Measurements from ENCODE around the gene BMAL2. TPM values are rescaled to one million over a fixed set of nuclear protein-coding genes. Genes with fewer than 3 reads are reported as not detected.

BMAL2 gene
- total and polyA plus RNA-seq, 5 donors: 0.36 to 2.9 (median 1.9) TPM

DNA sequence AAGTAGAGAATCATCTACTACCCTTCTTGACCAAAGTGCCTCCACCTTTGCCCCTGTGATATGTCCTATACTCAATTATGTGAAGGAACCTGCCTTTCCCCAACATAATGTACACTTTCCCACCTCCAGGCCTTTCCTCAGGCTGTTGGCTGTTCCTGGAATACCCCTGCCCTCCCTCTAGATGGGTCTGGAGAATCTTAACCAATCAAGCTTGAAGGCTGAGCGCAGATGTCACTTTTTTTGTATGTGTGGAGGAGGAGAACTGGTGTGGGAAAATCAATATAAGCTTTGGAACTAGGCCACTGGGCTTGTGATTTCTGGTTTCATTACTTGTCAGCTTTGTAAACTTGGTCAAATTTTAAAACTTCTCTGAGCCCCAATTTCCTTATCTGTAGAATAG lies 4.7 kb downstream of the BMAL2 start:
- Histone ChIP-seq H3K4me1 (ENCODE audit: control insufficient read depth, insufficient read depth, low read length) (no peaks in the 10 kb centered on the region), H3K4me3 (ENCODE audit: low read length) (no peak overlapping the region), H3K27me3 (ENCODE audit: control insufficient read depth, insufficient read depth) (no peaks in the 10 kb centered on the region), H3K27ac (ENCODE audit: low read length) (no peak overlapping the region), H3K9me3 (ENCODE audit: control insufficient read depth, low read length) (no peaks in the 10 kb centered on the region)
- DNase-seq (no peak), ATAC-seq (no peak)
- intact Hi-C loops (cut with DNase I): no loop called here
- WGBS: 97% methylated on average over 1 of the region's 1 CpG

DNA sequence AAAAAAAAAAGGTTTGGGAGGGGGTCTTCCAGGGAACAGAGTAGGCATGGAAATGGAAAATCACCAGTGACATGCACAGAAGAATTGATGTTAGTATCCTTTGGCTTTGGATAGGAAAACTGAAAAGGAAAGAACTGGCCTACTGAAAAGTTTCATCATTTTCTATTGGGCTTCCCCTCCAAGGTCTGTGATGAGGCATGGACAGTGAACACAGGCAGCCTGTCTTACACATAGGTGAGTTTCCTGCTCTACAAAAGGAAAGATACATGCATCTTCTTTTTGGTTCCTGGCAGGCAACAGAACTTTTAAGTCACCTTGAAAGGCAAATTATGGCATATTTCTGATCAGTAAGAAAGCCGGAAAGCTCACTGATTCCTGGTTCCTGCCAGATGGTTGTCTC lies 5.8 kb downstream of the BMAL2 start:
- no peak overlapping the region for H3K27ac ChIP-seq (ENCODE audit: low read length)
- no peak for DNase-seq
- H3K4me3 ChIP-seq (ENCODE audit: low read length): no peak overlapping the region
- no peaks in the 10 kb centered on the region for H3K4me1 ChIP-seq (ENCODE audit: control insufficient read depth, insufficient read depth, low read length)
- H3K9me3 ChIP-seq (ENCODE audit: control insufficient read depth, low read length): no peaks in the 10 kb centered on the region
- intact Hi-C loops (cut with DNase I): no loop called here
- ATAC-seq: no peak
- WGBS: 92% methylated on average over 1 of the region's 1 CpG
- no peaks in the 10 kb centered on the region for H3K27me3 ChIP-seq (ENCODE audit: control insufficient read depth, insufficient read depth)

DNA sequence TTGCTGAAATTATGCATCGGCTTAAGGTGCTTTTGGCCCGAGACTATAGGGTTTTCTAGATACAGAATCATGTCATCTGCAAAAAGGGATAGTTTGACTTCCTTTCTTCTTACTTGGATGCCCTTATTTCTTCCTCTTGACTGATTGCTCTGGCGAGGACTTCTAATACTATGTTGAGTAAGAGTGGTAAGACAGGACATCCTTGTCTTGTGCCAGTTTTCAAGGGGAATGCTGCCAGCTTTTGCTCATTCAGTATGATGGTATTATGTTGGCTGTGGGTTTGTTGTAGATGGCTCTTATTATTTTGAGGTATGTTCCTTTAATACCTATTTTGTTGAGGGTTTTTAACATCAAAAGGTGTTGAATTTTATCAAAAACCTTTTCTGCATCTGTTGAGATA lies 8.3 kb downstream of the BMAL2 start:
- no peak overlapping the region for H3K27ac ChIP-seq (ENCODE audit: low read length)
- no peak overlapping the region for H3K4me3 ChIP-seq (ENCODE audit: low read length)
- WGBS: 91% methylated on average over 3 of the region's 3 CpGs
- no peaks in the 10 kb centered on the region for H3K4me1 ChIP-seq (ENCODE audit: control insufficient read depth, insufficient read depth, low read length)
- DNase-seq: no peak
- H3K27me3 ChIP-seq (ENCODE audit: control insufficient read depth, insufficient read depth): no peaks in the 10 kb centered on the region
- ATAC-seq: no peak
- intact Hi-C loops (cut with DNase I): no loop called here
- H3K9me3 ChIP-seq (ENCODE audit: control insufficient read depth, low read length): no peaks in the 10 kb centered on the region

GRCh38 chr12:27342536-27342935 lies 9.9 kb downstream of the BMAL2 start:
- no peak for ATAC-seq
- Histone ChIP-seq H3K27me3 (ENCODE audit: control insufficient read depth, insufficient read depth) (no peaks in the 10 kb centered on the region), H3K4me1 (ENCODE audit: control insufficient read depth, insufficient read depth, low read length) (no peaks in the 10 kb centered on the region), H3K9me3 (ENCODE audit: control insufficient read depth, low read length) (no peaks in the 10 kb centered on the region), H3K4me3 (ENCODE audit: low read length) (no peak overlapping the region), H3K27ac (ENCODE audit: low read length) (no peak overlapping the region)
- intact Hi-C loops (cut with DNase I): no loop called here
- DNase-seq: no peak
- WGBS: 91% methylated on average over 2 of the region's 2 CpGs

DNA sequence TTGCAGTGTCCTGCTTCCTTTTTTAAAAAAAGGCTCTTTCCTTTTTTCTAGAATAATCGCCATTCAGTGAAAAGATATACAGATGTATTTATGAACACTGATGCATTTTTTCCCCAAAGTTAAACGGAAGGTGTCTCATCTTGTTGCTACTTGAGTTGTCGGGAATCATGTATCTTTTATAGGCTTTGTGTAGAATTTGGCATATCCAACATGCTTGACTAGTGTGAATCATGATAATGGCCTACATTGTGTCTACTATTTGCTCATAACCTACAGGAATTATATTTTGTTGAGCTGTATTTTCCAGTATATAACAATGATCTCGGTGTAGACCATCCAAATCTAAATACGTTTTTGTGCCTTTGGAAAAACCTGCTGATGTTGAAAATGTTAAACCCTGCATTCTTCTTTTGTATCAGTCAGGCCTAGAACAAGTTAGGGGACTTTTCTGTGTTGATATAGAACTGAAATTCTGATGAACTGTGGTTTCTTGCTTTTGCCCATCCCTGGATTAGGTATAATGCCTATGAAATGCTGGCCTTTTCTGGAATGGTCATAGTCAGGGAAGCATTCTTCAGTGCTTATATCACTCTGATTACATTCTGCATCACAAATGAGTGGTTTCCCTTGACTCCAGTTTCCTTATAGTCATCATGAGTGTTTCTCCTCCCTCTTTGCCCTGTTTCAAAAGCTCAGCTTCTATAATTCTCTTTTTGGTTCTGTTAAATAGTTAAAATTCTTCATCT lies 10.8 kb downstream of the BMAL2 start:
- DNase-seq (no peak), ATAC-seq (no peak)
- Histone ChIP-seq H3K9me3 (ENCODE audit: control insufficient read depth, low read length) (no peaks in the 10 kb centered on the region), H3K27me3 (ENCODE audit: control insufficient read depth, insufficient read depth) (no peaks in the 10 kb centered on the region), H3K4me3 (ENCODE audit: low read length) (no peak overlapping the region), H3K4me1 (ENCODE audit: control insufficient read depth, insufficient read depth, low read length) (no peaks in the 10 kb centered on the region), H3K27ac (ENCODE audit: low read length) (no peak overlapping the region)
- 90% methylated on average over 5 of the region's 5 CpGs for WGBS
- intact Hi-C loops (cut with DNase I): no loop called here

- intact Hi-C loops (cut with DNase I): no loop called here
Observed at GRCh38 chr12:27344246-27344645, 11.6 kb downstream of the BMAL2 start.

DNA sequence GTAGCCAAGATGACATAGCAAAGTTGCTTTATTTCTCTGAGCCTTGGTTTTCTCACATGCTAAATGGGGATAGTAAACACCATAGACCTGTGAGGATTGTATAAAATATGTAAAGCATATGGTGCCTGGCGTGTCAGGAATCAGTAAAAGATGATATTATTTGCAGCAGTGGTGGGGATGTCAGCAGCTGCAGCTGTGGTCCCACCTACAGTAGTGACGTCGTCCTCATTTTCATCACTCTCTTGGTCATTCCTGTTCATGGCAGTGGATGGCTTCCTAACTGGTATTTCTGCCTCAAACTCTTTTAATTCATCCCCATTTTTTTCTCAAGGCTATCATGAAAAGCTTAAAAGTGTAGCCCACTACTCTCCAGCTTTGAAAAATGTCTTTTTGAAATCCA lies 12.1 kb downstream of the BMAL2 start:
- no peaks in the 10 kb centered on the region for H3K27me3 ChIP-seq (ENCODE audit: control insufficient read depth, insufficient read depth)
- H3K9me3 ChIP-seq (ENCODE audit: control insufficient read depth, low read length): no peaks in the 10 kb centered on the region
- intact Hi-C loops (cut with DNase I): no loop called here
- no peak overlapping the region for H3K27ac ChIP-seq (ENCODE audit: low read length)
- ATAC-seq (no peak), DNase-seq (no peak)
- H3K4me3 ChIP-seq (ENCODE audit: low read length): no peak overlapping the region
- WGBS: 66% methylated on average over 3 of the region's 3 CpGs
- H3K4me1 ChIP-seq (ENCODE audit: control insufficient read depth, insufficient read depth, low read length): no peaks in the 10 kb centered on the region

More at GRCh38 chr12:27344246-27344645, 11.6 kb downstream of the BMAL2 start:
- no peak for ATAC-seq
- H3K4me1 ChIP-seq (ENCODE audit: control insufficient read depth, insufficient read depth, low read length): no peaks in the 10 kb centered on the region
- H3K9me3 ChIP-seq (ENCODE audit: control insufficient read depth, low read length): no peaks in the 10 kb centered on the region
- no peak overlapping the region for H3K27ac ChIP-seq (ENCODE audit: low read length)
- WGBS: 78% methylated on average over 2 of the region's 2 CpGs
- H3K4me3 ChIP-seq (ENCODE audit: low read length): no peak overlapping the region
- no peaks in the 10 kb centered on the region for H3K27me3 ChIP-seq (ENCODE audit: control insufficient read depth, insufficient read depth)
- no peak for DNase-seq

- Histone ChIP-seq H3K9me3 (ENCODE audit: control insufficient read depth, low read length) (no peaks in the 10 kb centered on the region), H3K27ac (ENCODE audit: low read length) (no peak overlapping the region), H3K27me3 (ENCODE audit: control insufficient read depth, insufficient read depth) (no peaks in the 10 kb centered on the region), H3K4me1 (ENCODE audit: control insufficient read depth, insufficient read depth, low read length) (no peaks in the 10 kb centered on the region), H3K4me3 (ENCODE audit: low read length) (no peak overlapping the region)
- DNase-seq (no peak), ATAC-seq (no peak)
- intact Hi-C loops (cut with DNase I): no loop called here
- WGBS: 89% methylated on average over 4 of the region's 4 CpGs
Observed at GRCh38 chr12:27345376-27345775, 12.7 kb downstream of the BMAL2 start.

DNA sequence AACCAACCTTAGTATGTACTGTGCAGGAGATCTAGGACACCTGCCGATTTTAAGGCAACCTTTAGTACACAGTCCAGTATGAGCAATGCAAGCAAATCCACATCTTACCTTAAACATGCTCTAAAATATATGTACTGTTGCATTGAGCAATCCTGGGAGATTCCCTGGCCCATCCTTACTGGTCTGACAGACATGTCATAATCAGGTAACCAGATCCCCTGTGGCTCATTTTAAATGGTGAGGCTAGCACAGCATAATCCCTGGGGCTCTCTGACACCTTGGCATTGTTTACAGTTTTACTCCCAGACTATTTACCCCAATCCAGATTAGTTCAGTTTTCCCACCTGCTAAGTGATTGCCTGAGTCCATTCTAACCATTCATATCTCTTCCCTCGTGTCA lies 15.1 kb downstream of the BMAL2 start:
- H3K4me3 ChIP-seq (ENCODE audit: low read length): no peak overlapping the region
- intact Hi-C loops (cut with DNase I): no loop called here
- ATAC-seq (no peak), DNase-seq (no peak)
- H3K27ac ChIP-seq (ENCODE audit: low read length): no peak overlapping the region
- H3K4me1 ChIP-seq (ENCODE audit: control insufficient read depth, insufficient read depth, low read length): no peaks in the 10 kb centered on the region
- WGBS: 62% methylated on average over 2 of the region's 2 CpGs
- no peaks in the 10 kb centered on the region for H3K9me3 ChIP-seq (ENCODE audit: control insufficient read depth, low read length)
- H3K27me3 ChIP-seq (ENCODE audit: control insufficient read depth, insufficient read depth): no peaks in the 10 kb centered on the region

GRCh38 chr12:27351476-27351875 lies 18.8 kb downstream of the BMAL2 start:
- no peak for ATAC-seq
- no peaks in the 10 kb centered on the region for H3K27me3 ChIP-seq (ENCODE audit: control insufficient read depth, insufficient read depth)
- H3K4me3 ChIP-seq (ENCODE audit: low read length): no peak overlapping the region
- no peaks in the 10 kb centered on the region for H3K4me1 ChIP-seq (ENCODE audit: control insufficient read depth, insufficient read depth, low read length)
- DNase-seq: no peak
- intact Hi-C loops (cut with DNase I): no loop called here
- WGBS: over 99% methylated on average over 7 of the region's 7 CpGs
- H3K27ac ChIP-seq (ENCODE audit: low read length): no peak overlapping the region
- no peaks in the 10 kb centered on the region for H3K9me3 ChIP-seq (ENCODE audit: control insufficient read depth, low read length)

- Histone ChIP-seq H3K4me3 (ENCODE audit: low read length) (no peak overlapping the region), H3K4me1 (ENCODE audit: control insufficient read depth, insufficient read depth, low read length) (no peaks in the 10 kb centered on the region), H3K27ac (ENCODE audit: low read length) (no peak overlapping the region), H3K9me3 (ENCODE audit: control insufficient read depth, low read length) (no peaks in the 10 kb centered on the region), H3K27me3 (ENCODE audit: control insufficient read depth, insufficient read depth) (no peaks in the 10 kb centered on the region)
- no peak for ATAC-seq
- 90% methylated on average over 2 of the region's 2 CpGs for WGBS
- no peak for DNase-seq
- intact Hi-C loops (cut with DNase I): no loop called here
Observed at GRCh38 chr12:27355486-27355885, 22.9 kb downstream of the BMAL2 start.

GRCh38 chr12:27355979-27356378 lies 23.3 kb downstream of the BMAL2 start:
- intact Hi-C loops (cut with DNase I): no loop called here
- Histone ChIP-seq H3K4me3 (ENCODE audit: low read length) (no peak overlapping the region), H3K27ac (ENCODE audit: low read length) (no peak overlapping the region), H3K27me3 (ENCODE audit: control insufficient read depth, insufficient read depth) (no peaks in the 10 kb centered on the region), H3K9me3 (ENCODE audit: control insufficient read depth, low read length) (no peaks in the 10 kb centered on the region), H3K4me1 (ENCODE audit: control insufficient read depth, insufficient read depth, low read length) (no peaks in the 10 kb centered on the region)
- ATAC-seq (no peak), DNase-seq (no peak)
- 92% methylated on average over 1 of the region's 1 CpG for WGBS
